A673 (cell line): Measurements from ENCODE around the gene ACAP2. TPM values are rescaled to one million over a fixed set of nuclear protein-coding genes. Genes with fewer than 3 reads are reported as not detected.

Experiments used
- BruUV-seq: library from RNA; stranded (reverse); fragments of 400-500 nt; replicated peaks from 2 replicates; lab custom pipeline; 2021; lab: Mats Ljungman, UMichigan
- CTCF ChIA-PET: fragments of 300-600 bp; sonication (Branson Sonifier 250); formaldehyde crosslinking; loops from one replicate; lab custom pipeline; 2022; ENCODE audit warnings: antibody characterized with exemption; lab: Charles Lee
- POLR2A ChIA-PET: fragments of 300-600 bp; sonication (Branson Sonifier 250); formaldehyde crosslinking; loops from one replicate; lab custom pipeline; 2022; ENCODE audit warnings: antibody characterized with exemption; ENCODE audit not compliant: low non-redundant PET; lab: Charles Lee
- DNase-seq: peaks from one replicate; pipeline ENCODE4 v3.0.0-alpha.2; 2015; ENCODE audit warnings: low spot score
- H3K27ac ChIP-seq: fragments of 200-600 bp; sonication (generic); 2 replicates; pipeline ENCODE4 v1.5.1; 2016; ENCODE audit warnings: mixed run types, low read depth, mild to moderate bottlenecking, mixed read lengths, antibody characterized with exemption, low read length; ENCODE audit not compliant: poor library complexity, severe bottlenecking
- H3K27me3 ChIP-seq: fragments of 200-600 bp; sonication (generic); replicated peaks from 2 replicates; pipeline ENCODE4 v1.6.1; 2017; ENCODE audit warnings: mixed run types, low read depth, mild to moderate bottlenecking, mixed read lengths, antibody characterized with exemption, low read length; ENCODE audit not compliant: insufficient read depth, poor library complexity
- H3K36me3 ChIP-seq: fragments of 200-600 bp; sonication (generic); 2 replicates; pipeline ENCODE4 v1.6.1; 2016; ENCODE audit warnings: mixed run types, mild to moderate bottlenecking, mixed read lengths, antibody characterized with exemption, low read length; ENCODE audit not compliant: insufficient read depth, poor library complexity, severe bottlenecking
- H3K4me1 ChIP-seq: fragments of 200-600 bp; sonication (generic); 2 replicates; pipeline ENCODE4 v1.6.1; 2017; ENCODE audit warnings: mixed run types, mild to moderate bottlenecking, mixed read lengths, antibody characterized with exemption, low read length; ENCODE audit not compliant: insufficient read depth, poor library complexity, severe bottlenecking
- H3K4me3 ChIP-seq: fragments of 200-600 bp; sonication (generic); 2 replicates; pipeline ENCODE4 v1.5.1; 2016; ENCODE audit warnings: low read depth, mixed run types, mild to moderate bottlenecking, mixed read lengths, low read length; ENCODE audit not compliant: poor library complexity, severe bottlenecking
- H3K9me3 ChIP-seq: fragments of 200-600 bp; sonication (generic); 2 replicates; pipeline ENCODE4 v1.6.1; 2016; ENCODE audit warnings: mixed run types, low read depth, mild to moderate bottlenecking, mixed read lengths, antibody characterized with exemption, low read length; ENCODE audit not compliant: poor library complexity, severe bottlenecking
- EZH2 ChIP-seq: fragments of 200-600 bp; sonication (generic); IDR thresholded peaks from 2 replicates; pipeline ENCODE4 v1.6.1; 2017; ENCODE audit warnings: borderline replicate concordance, low read depth, mild to moderate bottlenecking, mixed read lengths, antibody characterized with exemption, low read length; ENCODE audit not compliant: poor library complexity, severe bottlenecking
- intact Hi-C: fragments of 100-400 bp; cut with micrococcal nuclease; formaldehyde crosslinking; loops from one replicate; pipeline ENCODE4 v1.10.0; 2022; ENCODE audit not compliant: unreplicated experiment
- total RNA-seq: library from RNA; stranded (reverse); gene quantifications from 2 replicates; pipeline ENCODE4 v1.2.3, GENCODE V29; 2021
- TF ChIP-seq, protein P1 (sequence below): fragments of 300-800, 200-600 bp; sonication (generic); conservative IDR thresholded peaks from 2 replicates; pipeline ENCODE4 v1.5.1; 2017; ENCODE audit warnings: low read depth, mild to moderate bottlenecking, antibody characterized with exemption, low read length, moderate library complexity, mixed read lengths

Gene ACAP2
- total RNA-seq, 1 experiment from 2014 or later: 47.4 TPM

DNA sequence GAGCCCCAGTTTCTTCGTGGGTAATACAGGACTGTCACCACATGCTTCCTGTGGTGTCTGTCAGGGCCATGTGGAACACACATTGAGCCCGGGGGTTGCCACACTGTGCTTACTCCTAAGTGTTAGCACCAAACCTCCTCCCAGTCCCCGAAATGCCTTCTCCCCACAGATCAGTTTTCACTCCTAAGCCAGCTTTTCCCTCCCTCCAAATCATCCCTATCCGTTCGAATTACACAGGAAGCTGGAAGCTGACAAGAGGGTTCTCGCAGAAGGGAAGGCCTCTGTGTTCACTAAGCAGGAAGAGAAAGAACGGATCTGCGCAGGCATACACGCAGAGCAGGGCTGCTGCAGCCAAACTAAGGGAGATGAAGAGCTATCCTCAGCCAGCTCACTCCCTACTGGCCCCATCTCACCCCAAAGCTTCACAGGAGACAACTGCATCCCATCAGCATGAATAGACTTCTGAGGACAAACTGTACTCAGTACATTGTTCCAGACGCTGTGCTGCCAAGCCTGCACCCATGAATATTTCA is 204.2 kb downstream of the ACAP2 start:
- Histone ChIP-seq H3K27ac (no peak overlapping the region), H3K9me3 (no peaks in the 10 kb centered on the region), H3K4me3 (no peak overlapping the region), H3K36me3 (no peaks in the 10 kb centered on the region), H3K27me3 (no peaks in the 10 kb centered on the region), H3K4me1 (no peaks in the 10 kb centered on the region)
- no TSS peak for BruUV-seq
- no peak for DNase-seq
- POLR2A ChIA-PET: no interaction called here
- intact Hi-C loops: no loop called here
- CTCF ChIA-PET: no interaction called here
- TF ChIP-seq EZH2: no peak
- TF ChIP-seq, protein P1, sequence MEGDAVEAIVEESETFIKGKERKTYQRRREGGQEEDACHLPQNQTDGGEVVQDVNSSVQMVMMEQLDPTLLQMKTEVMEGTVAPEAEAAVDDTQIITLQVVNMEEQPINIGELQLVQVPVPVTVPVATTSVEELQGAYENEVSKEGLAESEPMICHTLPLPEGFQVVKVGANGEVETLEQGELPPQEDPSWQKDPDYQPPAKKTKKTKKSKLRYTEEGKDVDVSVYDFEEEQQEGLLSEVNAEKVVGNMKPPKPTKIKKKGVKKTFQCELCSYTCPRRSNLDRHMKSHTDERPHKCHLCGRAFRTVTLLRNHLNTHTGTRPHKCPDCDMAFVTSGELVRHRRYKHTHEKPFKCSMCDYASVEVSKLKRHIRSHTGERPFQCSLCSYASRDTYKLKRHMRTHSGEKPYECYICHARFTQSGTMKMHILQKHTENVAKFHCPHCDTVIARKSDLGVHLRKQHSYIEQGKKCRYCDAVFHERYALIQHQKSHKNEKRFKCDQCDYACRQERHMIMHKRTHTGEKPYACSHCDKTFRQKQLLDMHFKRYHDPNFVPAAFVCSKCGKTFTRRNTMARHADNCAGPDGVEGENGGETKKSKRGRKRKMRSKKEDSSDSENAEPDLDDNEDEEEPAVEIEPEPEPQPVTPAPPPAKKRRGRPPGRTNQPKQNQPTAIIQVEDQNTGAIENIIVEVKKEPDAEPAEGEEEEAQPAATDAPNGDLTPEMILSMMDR: no peak

DNA sequence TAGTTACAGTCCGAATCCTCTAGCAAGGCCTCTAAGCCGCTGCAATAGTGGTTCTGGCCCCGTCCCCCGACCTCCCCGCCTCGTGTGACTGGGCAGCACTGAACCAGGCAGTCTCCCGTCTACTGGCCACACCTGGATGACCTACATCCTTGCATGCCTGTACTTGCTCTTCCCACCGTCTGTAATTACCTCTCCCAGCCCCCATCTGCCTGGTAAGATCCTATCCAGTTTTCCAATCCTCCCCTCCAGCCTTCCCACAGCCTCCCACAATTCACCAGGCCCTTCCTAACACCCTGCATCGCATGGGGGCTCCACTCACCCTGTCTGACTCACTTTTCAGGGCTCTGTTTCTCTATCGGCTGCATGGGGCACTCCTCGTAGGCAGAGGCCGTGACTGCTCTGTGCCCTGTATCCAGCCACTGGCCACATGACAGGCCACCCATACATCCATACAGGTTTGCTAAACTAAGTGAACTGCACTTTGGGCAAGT is 204.7 kb downstream of the ACAP2 start:
- Histone ChIP-seq H3K27ac (no peak overlapping the region), H3K4me1 (no peaks in the 10 kb centered on the region), H3K4me3 (no peak overlapping the region), H3K27me3 (no peaks in the 10 kb centered on the region), H3K36me3 (no peaks in the 10 kb centered on the region), H3K9me3 (no peaks in the 10 kb centered on the region)
- no TSS peak for BruUV-seq
- no peak for DNase-seq
- TF ChIP-seq EZH2: no peak
- TF ChIP-seq, protein P1: no peak
- intact Hi-C loops: no loop called here
- POLR2A ChIA-PET: no interaction called here
- CTCF ChIA-PET: no interaction called here

- TF ChIP-seq, protein P1: no peak
- no peak for TF ChIP-seq EZH2
- Histone ChIP-seq H3K27ac (no peak overlapping the region), H3K27me3 (no peaks in the 10 kb centered on the region), H3K4me3 (no peak overlapping the region), H3K4me1 (no peaks in the 10 kb centered on the region), H3K9me3 (no peaks in the 10 kb centered on the region), H3K36me3 (no peaks in the 10 kb centered on the region)
- intact Hi-C loops: no loop called here
- BruUV-seq: no TSS peak
- CTCF ChIA-PET: no interaction called here
- POLR2A ChIA-PET: no interaction called here
- no peak for DNase-seq
These were observed 205.8 kb downstream of the ACAP2 start for GRCh38 chr3:195236801-195237570.
